ENCODE results near the gene AJAP1.

- TF ChIP-seq CTCF (conservative IDR thresholded peaks at IDR 0.05 in 1 of 2, IDR thresholded peaks at IDR 0.05 in 1 of 2; ENCODE audit: low read depth in 1 of 2, low read length in 2 of 2) (no peak), EZH2 (IDR thresholded peaks at IDR 0.05; ENCODE audit: low read length, missing control alignments) (no peak)
Measured at GRCh38 chr1:4685523-4685865, 31.1 kb downstream of the AJAP1 start.

Measured in fibroblast of lung (primary cell).